HG03039 (cell line): ENCODE results near the gene NOXRED1.

ENCODE experiments used
- ATAC-seq: cut with Tn5 transposase; IDR thresholded peaks from one replicate; pipeline ENCODE4 v1.9.1; 2021; ENCODE audit warnings: mild to moderate bottlenecking, moderate library complexity; ENCODE audit not compliant: unreplicated experiment

NOXRED1 gene

DNA sequence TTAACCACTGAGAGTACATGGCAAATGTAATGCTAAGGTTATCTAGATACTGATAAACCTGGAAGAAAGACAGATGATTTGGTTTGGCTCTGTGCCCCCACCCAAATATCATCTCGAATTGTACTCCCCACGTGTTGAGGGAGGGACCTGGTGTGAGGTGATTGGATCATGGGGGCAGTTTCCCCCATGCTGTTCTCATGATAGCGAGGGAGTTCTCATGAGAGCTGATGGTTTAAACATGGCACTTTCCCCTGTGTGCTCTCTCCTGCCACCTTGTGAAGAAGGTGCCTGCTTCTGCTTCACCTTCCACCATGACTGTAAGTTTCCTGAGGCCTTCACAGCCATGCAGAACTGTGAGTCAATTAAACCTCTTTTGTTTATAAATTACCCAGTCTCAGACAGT is 14.2 kb downstream of the NOXRED1 start:
- no peak for ATAC-seq

DNA sequence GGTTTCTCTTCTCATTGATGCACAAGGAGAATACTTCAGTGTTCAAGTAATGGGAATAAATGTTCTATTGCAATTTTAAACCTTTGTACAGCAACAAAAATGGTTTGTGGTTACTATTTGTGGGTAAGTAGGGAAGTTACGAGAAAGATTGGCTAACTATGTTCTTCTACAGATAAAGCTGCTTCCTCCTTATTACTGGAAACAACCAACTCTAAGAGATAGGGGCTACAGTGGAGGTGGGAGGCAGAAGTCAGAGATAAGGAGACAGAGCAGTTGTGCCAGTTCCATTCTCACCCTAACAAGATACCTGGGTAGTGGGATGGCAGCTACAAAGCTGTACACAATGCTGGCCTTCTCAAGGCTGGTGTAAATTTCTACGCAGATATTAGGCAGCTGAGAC is 16.2 kb downstream of the NOXRED1 start:
- no peak for ATAC-seq

DNA sequence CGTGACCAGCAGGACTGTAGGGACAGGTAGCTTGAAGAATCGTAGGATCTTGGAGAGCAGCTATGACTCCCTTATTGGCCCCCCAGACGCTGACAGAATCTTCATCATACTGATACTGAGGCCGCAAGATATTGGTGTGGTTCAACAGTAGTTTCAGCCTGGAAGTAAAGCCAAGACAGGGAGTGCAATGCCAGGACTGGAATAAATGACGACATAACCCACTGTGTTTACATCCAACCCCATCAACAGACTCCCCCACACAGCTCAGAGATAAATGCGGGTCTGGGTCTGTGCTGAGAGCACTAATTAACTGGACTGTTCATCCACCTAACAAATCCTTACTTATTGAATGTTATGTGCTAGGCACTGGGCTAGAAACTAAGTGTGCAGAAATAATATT is 16.6 kb downstream of the NOXRED1 start:
- no peak for ATAC-seq

DNA sequence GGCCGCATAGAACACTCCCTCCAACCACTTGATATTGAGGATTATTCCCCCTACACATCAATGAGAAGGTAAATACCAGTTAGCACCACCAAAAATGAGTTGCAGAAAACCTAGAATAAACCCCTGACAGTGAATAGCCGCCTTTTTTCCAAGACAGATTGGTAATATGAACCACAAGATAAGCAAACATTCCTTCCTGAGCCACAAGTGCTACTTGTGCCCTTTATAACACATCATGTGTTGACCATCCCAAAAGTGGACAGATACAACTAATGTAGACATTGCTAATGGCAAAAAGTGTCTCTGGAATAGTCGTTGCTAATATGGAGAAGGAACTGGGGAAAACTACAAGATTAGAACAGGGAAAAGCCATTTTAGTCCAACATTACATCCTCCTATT is 17.2 kb downstream of the NOXRED1 start:
- no peak for ATAC-seq

DNA sequence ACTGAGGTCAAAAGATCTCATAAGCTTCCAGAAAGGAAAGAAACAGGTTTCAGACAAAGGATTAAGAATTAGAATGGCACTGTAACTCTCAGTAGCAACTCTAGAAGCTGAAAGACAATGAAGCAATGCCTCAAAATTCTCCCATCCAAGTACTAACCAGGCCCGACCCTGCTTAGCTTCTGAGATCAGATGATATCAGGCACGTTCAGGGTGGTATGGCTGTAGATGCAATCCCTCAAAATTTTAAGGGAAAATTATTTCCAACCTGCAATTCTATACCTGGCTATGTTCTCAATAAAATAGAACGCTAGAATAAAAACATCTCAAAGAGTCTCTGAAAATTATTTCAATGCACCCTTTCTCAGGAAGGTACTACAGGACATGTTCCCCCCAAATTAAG is 19.6 kb downstream of the NOXRED1 start:
- ATAC-seq = no peak

DNA sequence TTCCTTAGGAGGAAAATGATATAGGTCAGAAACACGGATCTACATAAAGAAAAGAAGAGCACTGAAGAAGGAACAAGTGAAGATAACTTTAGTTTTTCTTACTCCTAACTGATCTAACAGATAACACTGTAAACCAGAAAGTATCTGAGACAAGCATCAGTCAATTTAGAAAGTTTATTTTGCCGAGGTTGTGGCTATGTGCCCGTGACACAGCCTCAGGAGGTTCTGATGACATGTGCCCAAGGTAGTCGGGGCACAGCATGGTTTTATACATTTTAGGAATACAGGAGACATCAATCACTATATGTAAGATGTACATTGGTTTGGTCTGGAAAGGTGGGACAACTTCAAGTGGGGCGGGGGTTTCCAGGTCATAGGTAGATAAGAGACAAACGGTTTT is 23.1 kb downstream of the NOXRED1 start:
- ATAC-seq = no peak

DNA sequence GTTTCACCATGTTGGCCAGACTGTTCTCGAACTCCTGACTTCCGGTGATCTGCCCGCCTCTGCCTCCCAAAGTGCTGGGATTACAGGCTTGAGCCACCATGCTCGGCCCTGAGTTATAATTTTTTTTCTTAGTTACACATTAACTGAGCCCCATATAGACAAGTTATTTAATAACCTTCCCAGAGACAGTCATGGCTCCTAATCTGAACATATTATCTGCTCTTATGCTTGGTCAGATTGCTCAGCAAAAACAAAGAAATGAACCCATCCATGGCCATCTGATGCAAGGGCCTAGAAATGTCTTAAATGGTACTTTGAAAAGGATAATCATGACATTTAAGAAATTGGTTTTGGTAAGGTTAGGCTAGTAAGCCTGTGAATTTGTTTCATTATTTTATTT is 33.1 kb downstream of the NOXRED1 start:
- ATAC-seq = no peak

DNA sequence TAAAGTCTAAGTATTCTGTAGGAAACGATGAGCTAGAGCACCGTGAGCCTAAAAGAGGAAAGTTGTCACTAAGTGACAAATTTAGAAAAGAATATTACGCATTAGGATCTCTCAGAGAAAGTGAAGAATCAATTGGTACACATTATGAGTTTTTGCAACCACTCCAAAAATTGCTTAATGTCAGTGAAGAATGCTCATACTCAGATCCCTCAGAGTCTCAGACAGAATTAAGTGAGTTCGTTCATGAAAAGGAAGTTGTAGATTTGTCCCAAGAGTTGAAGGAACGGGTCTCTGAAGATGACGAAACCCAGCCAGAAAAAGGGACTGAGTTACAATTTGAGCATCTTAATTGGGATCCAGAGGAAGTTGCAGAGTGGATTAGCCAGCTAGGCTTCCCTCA is 44.6 kb downstream of the NOXRED1 start:
- ATAC-seq = no peak

DNA sequence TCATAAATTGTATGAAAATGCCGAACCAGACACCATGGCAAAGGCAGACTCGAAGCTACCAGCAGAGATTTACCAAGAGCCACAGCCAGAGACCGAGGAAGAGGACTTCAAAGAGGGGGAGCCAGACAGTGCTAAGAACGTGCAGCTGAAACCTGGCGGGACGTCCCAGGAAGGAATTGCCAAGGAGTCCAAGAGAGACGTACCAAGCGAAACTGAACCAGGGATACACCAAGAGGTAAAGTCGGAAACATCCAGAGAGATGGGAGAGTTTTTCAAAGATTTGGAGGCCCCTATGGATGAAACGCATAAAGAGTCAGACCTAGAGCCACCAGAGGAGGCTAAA is 45.9 kb downstream of the NOXRED1 start:
- ATAC-seq = no peak

- peak; percentile 76 for ATAC-seq
These were observed 46.4 kb downstream of the NOXRED1 start, which contains the start of the genes SAMD15 and TMED8 for GRCh38 chr14:77376771-77377501. SAMD15 (plus strand) TSS chr14:77377379; CDS start chr14:77377419, 40 bp downstream. TMED8 (minus strand) TSS chr14:77377094; CDS start chr14:77377053, 41 bp downstream.

DNA sequence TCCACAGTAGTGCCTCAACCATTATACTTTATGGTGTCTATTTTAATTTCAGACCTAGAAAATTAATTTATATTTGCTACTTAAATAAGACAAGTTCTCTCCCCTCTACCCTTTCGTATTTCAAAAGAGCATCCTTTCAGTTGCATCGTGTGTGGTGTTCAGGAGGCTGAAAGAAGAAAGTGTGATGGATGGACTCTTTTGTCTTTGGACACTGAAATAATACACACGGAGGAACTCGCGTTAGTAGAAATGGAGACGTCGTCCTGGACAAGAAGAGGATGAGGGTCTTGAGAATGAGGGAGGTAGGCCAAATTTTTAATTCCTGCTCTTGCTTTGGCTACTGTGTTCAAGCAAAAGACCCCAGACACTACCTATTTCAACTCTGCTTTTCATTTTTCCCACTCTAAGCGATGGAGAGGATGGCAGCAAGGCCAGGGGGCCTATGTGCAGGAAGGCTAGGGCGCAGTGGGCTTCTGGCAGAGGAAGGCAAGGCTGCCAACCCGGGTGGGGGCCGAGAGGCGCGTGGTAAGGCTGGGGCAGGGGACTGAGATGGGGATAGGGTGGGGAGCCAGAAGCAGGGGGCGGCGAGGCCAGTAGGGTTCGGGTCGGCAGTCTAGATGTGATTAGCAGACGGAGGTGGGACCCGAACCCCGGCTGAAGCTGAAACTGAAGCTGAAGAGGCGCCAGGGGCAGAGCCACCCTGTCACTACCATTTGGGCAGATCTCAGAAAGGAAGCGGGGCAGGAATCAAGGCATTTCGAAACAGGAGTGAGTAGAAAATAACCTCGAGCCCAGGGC is 47.2 kb downstream of the NOXRED1 start:
- peak; percentile 12 for ATAC-seq

DNA sequence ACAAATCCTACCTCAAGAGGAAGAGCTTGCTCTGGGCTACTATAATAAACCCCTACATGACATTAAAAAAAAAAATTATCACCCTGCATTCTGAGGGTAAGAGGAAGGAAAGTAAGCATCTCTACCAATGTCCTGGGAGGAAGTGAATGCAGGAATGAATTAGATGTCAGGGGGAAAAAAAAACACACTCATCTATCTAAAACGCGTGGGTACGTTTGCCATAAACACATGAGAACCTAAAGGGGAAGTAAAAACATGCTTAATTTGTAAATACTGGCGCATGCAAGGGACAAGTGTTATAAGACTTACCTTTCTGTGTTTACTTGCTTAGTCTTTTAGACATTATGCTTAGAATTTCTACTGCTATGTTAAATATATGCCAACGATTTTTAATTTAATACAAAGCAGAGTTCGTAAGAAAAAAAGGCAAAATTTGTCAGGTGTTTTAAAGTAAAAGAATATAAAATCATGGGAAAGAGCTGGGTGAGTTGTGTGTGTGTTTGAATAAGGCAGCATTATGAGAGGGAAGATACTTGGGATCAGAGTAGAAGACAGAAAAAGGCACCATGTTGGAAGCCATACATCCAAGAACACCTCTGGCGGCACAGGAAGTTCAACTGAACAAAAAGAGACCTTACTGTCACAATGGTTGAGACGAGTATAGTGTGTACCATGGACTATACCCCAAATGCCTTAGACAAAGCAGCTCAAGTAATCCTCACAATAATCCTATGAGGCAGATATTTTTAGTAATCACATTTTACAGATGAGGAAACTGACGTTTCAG is 48.0 kb downstream of the NOXRED1 start:
- ATAC-seq = no peak

DNA sequence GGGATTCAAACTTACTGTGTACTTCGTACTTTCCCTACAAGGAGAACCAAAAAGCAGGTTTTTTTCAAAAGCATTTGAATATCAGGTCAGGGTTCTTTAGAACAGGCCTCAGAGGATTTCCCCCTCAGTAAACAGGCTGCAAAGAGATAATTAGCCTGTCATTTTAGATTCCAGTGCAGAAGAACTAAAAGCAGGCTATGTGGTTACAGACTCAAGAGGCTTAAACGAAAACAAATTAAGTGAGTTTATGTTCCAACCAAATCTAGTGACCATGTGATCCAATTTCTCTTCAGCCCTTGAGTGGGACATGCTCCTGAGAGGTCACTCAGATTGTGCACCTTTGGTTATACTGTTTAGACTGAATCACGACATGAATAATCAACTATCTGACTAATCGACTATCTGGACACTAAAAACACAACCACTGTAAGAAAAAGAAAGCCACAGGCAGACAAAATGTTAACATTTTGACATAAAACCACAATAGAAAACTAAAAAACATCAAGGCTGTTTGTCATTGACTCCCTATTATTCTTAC is 51.0 kb downstream of the NOXRED1 start:
- no peak for ATAC-seq

GRCh38 chr14:77369285-77369684 is 54.0 kb downstream of the NOXRED1 start:
- no peak for ATAC-seq

- ATAC-seq = no peak
These were observed 59.2 kb downstream of the NOXRED1 start for GRCh38 chr14:77364146-77364545.

DNA sequence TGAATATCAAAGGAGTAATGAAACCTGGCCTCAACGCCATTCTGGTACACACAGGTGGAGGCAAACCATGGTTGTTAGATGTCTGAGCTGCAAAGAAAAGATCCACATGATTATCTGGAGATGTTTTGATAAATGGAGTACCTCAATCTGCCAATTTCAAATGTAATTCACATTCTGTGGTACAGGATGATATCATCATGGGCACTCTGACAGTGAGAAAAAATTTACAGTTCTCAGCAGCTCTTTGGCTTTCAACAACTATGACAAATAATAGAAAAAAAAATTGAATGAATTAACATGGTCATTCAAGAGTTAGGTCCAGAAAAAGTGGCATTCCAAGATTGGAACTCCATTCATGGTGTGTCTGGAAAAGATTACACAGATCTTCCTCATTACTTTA is 63.7 kb downstream of the NOXRED1 start:
- no peak for ATAC-seq

DNA sequence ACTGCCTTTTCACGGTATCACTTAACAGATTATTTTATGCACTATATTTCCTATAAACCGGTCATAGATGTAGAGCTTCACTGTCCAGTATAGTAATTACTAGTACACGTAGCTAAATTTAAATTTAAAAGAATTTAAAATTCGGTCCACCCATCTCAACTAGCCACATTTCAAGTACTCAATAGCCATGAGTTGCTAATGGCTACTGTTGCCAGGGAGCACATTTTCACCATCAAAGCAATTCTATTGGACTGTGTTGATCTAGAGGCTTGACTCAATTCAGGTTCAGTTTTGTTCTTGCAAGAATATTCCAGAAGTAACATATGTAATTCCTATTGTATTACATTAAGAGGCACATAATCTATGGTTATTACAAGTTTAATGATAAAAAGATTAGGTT is 66.4 kb downstream of the NOXRED1 start:
- ATAC-seq = no peak

DNA sequence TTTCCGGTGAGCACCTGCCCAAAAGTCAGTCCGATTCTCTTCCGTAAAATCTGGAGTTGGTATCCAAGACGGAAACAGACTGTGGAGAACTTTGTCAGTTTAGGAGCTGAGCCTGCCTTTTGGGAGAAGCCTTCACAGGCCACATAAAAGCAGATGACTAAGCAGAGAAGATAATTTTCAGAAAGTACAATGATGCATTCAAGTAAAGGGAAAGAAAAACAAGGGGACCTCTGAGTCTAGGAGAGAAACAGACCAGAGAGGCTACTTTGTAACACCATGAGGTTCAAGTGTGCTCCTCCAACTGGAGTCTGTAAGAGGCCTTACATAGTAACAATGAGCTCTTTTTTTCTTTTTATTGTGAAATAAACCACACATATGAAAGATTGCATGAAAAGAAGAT is 67.5 kb downstream of the NOXRED1 start:
- ATAC-seq = no peak

- no peak for ATAC-seq
These were observed 69.7 kb downstream of the NOXRED1 start for GRCh38 chr14:77353469-77354141.

- ATAC-seq = no peak
These were observed 75.6 kb downstream of the NOXRED1 start for GRCh38 chr14:77347751-77348150.

DNA sequence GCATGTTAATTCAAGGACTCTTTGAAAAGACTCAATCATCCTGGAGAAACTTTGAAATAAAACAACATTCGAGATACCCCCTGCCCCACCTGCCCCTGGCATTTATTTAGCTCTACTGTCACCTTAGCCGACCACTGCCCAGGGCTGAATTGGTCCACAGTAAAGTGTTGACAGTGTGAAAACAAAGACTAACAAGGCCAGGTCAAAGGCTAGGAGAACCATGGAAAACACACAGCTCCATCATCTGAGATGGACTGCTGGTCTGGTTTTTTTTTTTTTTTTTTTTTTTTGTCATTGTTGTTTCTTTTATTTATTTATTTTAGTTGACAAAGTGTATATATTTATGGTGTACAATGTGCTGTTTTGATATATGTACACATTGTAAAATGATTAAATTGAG is 76.8 kb downstream of the NOXRED1 start:
- no peak for ATAC-seq
